ENCODE measurements around the gene ETV1.

DNA sequence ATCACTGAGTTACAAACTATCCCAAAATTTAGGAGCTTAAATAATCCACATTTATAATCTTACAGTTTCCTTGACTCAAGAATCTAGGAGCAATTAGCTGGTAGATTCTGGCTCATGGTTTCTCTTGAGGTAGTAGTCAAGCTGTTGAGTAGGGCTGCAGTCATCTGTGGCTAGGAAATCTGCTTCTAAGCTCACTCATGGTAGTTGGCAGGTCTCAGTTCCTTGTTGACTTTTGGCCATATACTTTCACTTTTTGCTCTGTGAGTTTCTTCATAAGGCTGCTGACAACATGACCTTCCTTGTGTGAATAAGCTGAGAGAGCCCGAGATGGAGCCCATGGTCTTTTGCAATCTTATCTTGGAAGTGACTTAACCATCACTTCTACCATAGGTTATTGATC is 10.8 kb upstream of the ETV1 start:
- TF ChIP-seq POLR2A (IDR thresholded peaks at IDR 0.05; ENCODE audit: low read depth, low read length) (no peak), POLR2AphosphoS5 (IDR thresholded peaks at IDR 0.05; ENCODE audit: low read depth, low read length) (no peak), TAF1 (IDR thresholded peaks at IDR 0.05; ENCODE audit: low read depth, low read length) (no peak), PAX5 (IDR thresholded peaks at IDR 0.05; ENCODE audit: insufficient read depth, low read length, severe bottlenecking) (no peak)

All from GM12891 (cell line).